Esophagus (tissue), 2 donors: ENCODE data around the gene USP28. TPM values are rescaled to one million over a fixed set of nuclear protein-coding genes. Genes with fewer than 3 reads are reported as not detected.

Source experiments
- H3K27ac ChIP-seq, 2 donors: one replicate each; pipeline ENCODE4 v1.5.1; 2013; ENCODE audit warnings: low read depth in 2 of 2, mild to moderate bottlenecking in 2 of 2, inconsistent platforms in 1 of 2, low read length in 1 of 2, moderate library complexity in 1 of 2
- H3K27me3 ChIP-seq, 2 donors: one replicate each; pipeline ENCODE4 v1.6.1; 2013; ENCODE audit warnings: low read length in 2 of 2, control low read depth in 1 of 2, mild to moderate bottlenecking in 1 of 2; ENCODE audit not compliant: insufficient read depth in 2 of 2, control insufficient read depth in 1 of 2
- H3K36me3 ChIP-seq, 2 donors: one replicate each; pipeline ENCODE4 v1.6.1; 2013; ENCODE audit warnings: low read length in 1 of 2; ENCODE audit not compliant: control insufficient read depth in 2 of 2, insufficient read depth in 2 of 2
- H3K4me1 ChIP-seq, 2 donors: one replicate each; pipeline ENCODE4 v1.6.1; 2013; ENCODE audit warnings: low read length in 1 of 2; ENCODE audit not compliant: control insufficient read depth in 2 of 2, insufficient read depth in 2 of 2
- H3K4me3 ChIP-seq, 2 donors: one replicate each; pipeline ENCODE4 v1.5.1; 2013; ENCODE audit warnings: low read length in 2 of 2, mild to moderate bottlenecking in 2 of 2, low read depth in 1 of 2, moderate library complexity in 1 of 2
- H3K9me3 ChIP-seq, 2 donors: one replicate each; pipeline ENCODE4 v1.6.1; 2013; ENCODE audit warnings: mild to moderate bottlenecking in 2 of 2, low read depth in 1 of 2, low read length in 1 of 2, moderate library complexity in 1 of 2; ENCODE audit not compliant: control insufficient read depth in 2 of 2, insufficient read depth in 1 of 2
- WGBS, 2 donors: extraction: QIAGEN DNeasy Blood & Tissue Kit; methylation state at CpG; one replicate each; pipeline ENCODE4 v1.1.7; 2013; 5-methylcytosine and 5-hydroxymethylcytosine counted together
- polyA plus RNA-seq, 2 donors: library from polyadenylated mRNA; stranded (reverse); fragments of 200-250 nt; gene quantifications; one replicate each; pipeline ENCODE4 v1.2.3, GENCODE V29; 2013
- donor health status: healthy with polysubstance abuse.
- donor health status: Bipolar disorder and iron deficiency.

The USP28 gene
- polyA plus RNA-seq, 2 donors, result 3.5 to 5.8 TPM

GRCh38 chr11:113865873-113866272, 9.5 kb downstream of the USP28 start:
- no peak overlapping the region for H3K4me3 ChIP-seq
- H3K27me3 ChIP-seq, result no peaks in the 10 kb centered on the region
- no peak overlapping the region for H3K27ac ChIP-seq
- no peaks in the 10 kb centered on the region for H3K36me3 ChIP-seq
- no peaks in the 10 kb centered on the region for H3K4me1 ChIP-seq
- WGBS, 2 donors, result 96 to 97% methylated on average over 8 of the region's 8 CpGs
- no peaks in the 10 kb centered on the region for H3K9me3 ChIP-seq

GRCh38 chr11:113864410-113864809, 11.0 kb downstream of the USP28 start:
- H3K9me3 ChIP-seq, result no peaks in the 10 kb centered on the region
- WGBS, 2 donors, result 95 to 98% methylated on average over 3 of the region's 3 CpGs
- H3K36me3 ChIP-seq, result no peaks in the 10 kb centered on the region
- H3K4me3 ChIP-seq, result no peak overlapping the region
- H3K4me1 ChIP-seq, result no peaks in the 10 kb centered on the region
- no peak overlapping the region for H3K27ac ChIP-seq
- no peaks in the 10 kb centered on the region for H3K27me3 ChIP-seq

- Histone ChIP-seq H3K27ac (no peak overlapping the region), H3K36me3 (no peaks in the 10 kb centered on the region), H3K27me3 (no peaks in the 10 kb centered on the region), H3K4me3 (no peak overlapping the region), H3K9me3 (no peaks in the 10 kb centered on the region), H3K4me1 (no peaks in the 10 kb centered on the region)
- 43 to 45% methylated on average over 5 of the region's 5 CpGs for WGBS, 2 donors
Observed at GRCh38 chr11:113862435-113862834, 12.9 kb downstream of the USP28 start.

- no peak overlapping the region for H3K27ac ChIP-seq
- H3K36me3 ChIP-seq, result no peaks in the 10 kb centered on the region
- H3K4me1 ChIP-seq, result no peaks in the 10 kb centered on the region
- no peaks in the 10 kb centered on the region for H3K27me3 ChIP-seq
- no peak overlapping the region for H3K4me3 ChIP-seq
- H3K9me3 ChIP-seq, result no peaks in the 10 kb centered on the region
Observed at GRCh38 chr11:113859665-113860064, 15.7 kb downstream of the USP28 start.

- Histone ChIP-seq H3K36me3 (no peaks in the 10 kb centered on the region), H3K27me3 (no peaks in the 10 kb centered on the region), H3K27ac (no peak overlapping the region), H3K4me3 (no peak overlapping the region), H3K4me1 (no peaks in the 10 kb centered on the region), H3K9me3 (no peaks in the 10 kb centered on the region)
- WGBS, 2 donors, result 73 to 79% methylated on average over 5 of the region's 5 CpGs
Observed at GRCh38 chr11:113856966-113857759, 18.2 kb downstream of the USP28 start.

GRCh38 chr11:113855803-113856202, 19.6 kb downstream of the USP28 start:
- Histone ChIP-seq H3K27ac (no peak overlapping the region), H3K4me1 (no peaks in the 10 kb centered on the region), H3K9me3 (no peaks in the 10 kb centered on the region), H3K27me3 (no peaks in the 10 kb centered on the region), H3K36me3 (peaks cover 0 to 4% of the 10 kb centered on the region in 2 donors), H3K4me3 (no peak overlapping the region)
- 97% methylated on average over 6 of the region's 6 CpGs for WGBS, 2 donors

- WGBS, 2 donors, result 96 to 99% methylated on average over 5 of the region's 5 CpGs
- peaks cover 0 to 8% of the 10 kb centered on the region in 2 donors for H3K36me3 ChIP-seq
- H3K27me3 ChIP-seq, result no peaks in the 10 kb centered on the region
- H3K4me3 ChIP-seq, result no peak overlapping the region
- H3K9me3 ChIP-seq, result no peaks in the 10 kb centered on the region
- no peaks in the 10 kb centered on the region for H3K4me1 ChIP-seq
- no peak overlapping the region for H3K27ac ChIP-seq
Observed at GRCh38 chr11:113850188-113850587, 25.2 kb downstream of the USP28 start.

- Histone ChIP-seq H3K9me3 (no peaks in the 10 kb centered on the region), H3K27ac (no peak overlapping the region), H3K36me3 (peaks cover 0 to 8% of the 10 kb centered on the region in 2 donors), H3K4me3 (no peak overlapping the region), H3K4me1 (no peaks in the 10 kb centered on the region), H3K27me3 (no peaks in the 10 kb centered on the region)
- 49 to 53% methylated on average over 4 of the region's 4 CpGs for WGBS, 2 donors
Observed at GRCh38 chr11:113849713-113850112, 25.7 kb downstream of the USP28 start.

GRCh38 chr11:113847580-113847979, 27.8 kb downstream of the USP28 start:
- no peak overlapping the region for H3K4me3 ChIP-seq
- H3K4me1 ChIP-seq, result no peaks in the 10 kb centered on the region
- no peak overlapping the region for H3K27ac ChIP-seq
- H3K36me3 ChIP-seq, result peaks cover 0 to 8% of the 10 kb centered on the region in 2 donors
- no peaks in the 10 kb centered on the region for H3K27me3 ChIP-seq
- no peaks in the 10 kb centered on the region for H3K9me3 ChIP-seq

GRCh38 chr11:113847111-113847510, 28.3 kb downstream of the USP28 start:
- H3K27me3 ChIP-seq, result no peaks in the 10 kb centered on the region
- no peaks in the 10 kb centered on the region for H3K4me1 ChIP-seq
- WGBS, 2 donors, result 81 to 86% methylated on average over 6 of the region's 6 CpGs
- H3K9me3 ChIP-seq, result no peaks in the 10 kb centered on the region
- H3K27ac ChIP-seq, result no peak overlapping the region
- H3K4me3 ChIP-seq, result no peak overlapping the region
- H3K36me3 ChIP-seq, result peaks cover 0 to 8% of the 10 kb centered on the region in 2 donors
